HG02943 (cell line): ENCODE data around the gene IL17RC.
"Not testable (repeated sequence)": the region's sequence is repeated elsewhere in the genome, so short reads cannot be mapped to it uniquely, and the experiment has no call there.

ENCODE experiments used
- ATAC-seq: cut with Tn5 transposase; IDR thresholded peaks from one replicate; pipeline ENCODE4 v1.9.1; 2021; ENCODE audit warnings: mild to moderate bottlenecking, low read depth, moderate library complexity; ENCODE audit not compliant: unreplicated experiment

Gene IL17RC

GRCh38 chr3:9891072-9891622 is 25.8 kb upstream of the IL17RC start:
- no peak for ATAC-seq

- ATAC-seq, result no peak
Measured at GRCh38 chr3:9893739-9894138, 23.2 kb upstream of the IL17RC start.

GRCh38 chr3:9895715-9896114 is 21.2 kb upstream of the IL17RC start:
- ATAC-seq, result not testable (repeated sequence)

GRCh38 chr3:9896755-9897407 is 20.0 kb upstream of the IL17RC start:
- ATAC-seq, result not testable (repeated sequence)

- ATAC-seq, result no peak
Measured at GRCh38 chr3:9897408-9898372, 19.2 kb upstream of the IL17RC start.

- no peak for ATAC-seq
Measured at GRCh38 chr3:9898467-9899241, 18.2 kb upstream of the IL17RC start.

GRCh38 chr3:9899289-9899791 is 17.6 kb upstream of the IL17RC start:
- ATAC-seq, result no peak

GRCh38 chr3:9900965-9901415 is 15.9 kb upstream of the IL17RC start:
- ATAC-seq, result not testable (repeated sequence)

GRCh38 chr3:9901967-9902366 is 14.9 kb upstream of the IL17RC start:
- no peak for ATAC-seq

GRCh38 chr3:9902372-9903237 is 14.3 kb upstream of the IL17RC start, which contains the start of gene IL17RE:
Gene IL17RE (plus strand): TSS chr3:9902848. CDS start chr3:9902933, 85 bp downstream.
- no peak for ATAC-seq

GRCh38 chr3:9903238-9903624 is 13.7 kb upstream of the IL17RC start:
- no peak for ATAC-seq

GRCh38 chr3:9903904-9904303 is 13.0 kb upstream of the IL17RC start:
- no peak for ATAC-seq

GRCh38 chr3:9906480-9906879 is 10.4 kb upstream of the IL17RC start:
- ATAC-seq, result no peak

GRCh38 chr3:9908286-9908685 is 8.6 kb upstream of the IL17RC start:
- no peak for ATAC-seq

- no peak for ATAC-seq
Measured at GRCh38 chr3:9909221-9910013, 7.5 kb upstream of the IL17RC start.

- ATAC-seq, result no peak
Measured at GRCh38 chr3:9911863-9912262, 5.0 kb upstream of the IL17RC start.

GRCh38 chr3:9912294-9912935 is 4.5 kb upstream of the IL17RC start:
- ATAC-seq, result no peak

GRCh38 chr3:9913601-9914000 is 3.3 kb upstream of the IL17RC start:
- no peak for ATAC-seq
